ENCODE data around the gene PDXDC1. TPM values are rescaled to one million over a fixed set of nuclear protein-coding genes. Genes with fewer than 3 reads are reported as not detected.
"Not testable (repeated sequence)": the region's sequence is repeated elsewhere in the genome, so short reads cannot be mapped to it uniquely, and the experiment has no call there.

The PDXDC1 gene
- total and polyA plus RNA-seq, 9 of the 15 experiments (the other 6 are each of a cell fraction or from before 2014, with no cell fraction given): 5.1 to 95.4 (median 45.8) TPM

- peaks cover 19% of the 10 kb centered on the region for H3K79me2 ChIP-seq (ENCODE audit: control insufficient read depth, insufficient read depth, low read length)
- ATAC-seq; intact Hi-C loops (cut with micrococcal nuclease); FAIRE-seq; POLR2A ChIA-PET; H3K9me3 ChIP-seq (replicated peaks; ENCODE audit: control insufficient read depth, insufficient read depth, low read depth, low read length); DNase-seq (ENCODE audit: extremely low read depth in 1 of 4, low spot score in 3 of 4); H3K27me3 ChIP-seq (ENCODE audit: control insufficient read depth in 2 of 2, insufficient read depth in 2 of 2, low read length in 2 of 2); H3K9me1 ChIP-seq (ENCODE audit: control insufficient read depth, insufficient read depth, low read length); H2AFZ ChIP-seq (ENCODE audit: low read depth, low read length); H3K27ac ChIP-seq (ENCODE audit: extremely low read depth, low read depth, low read length); H3K4me3 ChIP-seq; CTCF ChIA-PET (ENCODE audit: low intra/inter-chr PET ratio); H3K4me1 ChIP-seq (replicated peaks in 1 of 2; ENCODE audit: control insufficient read depth in 2 of 2, insufficient read depth in 2 of 2, low read length in 2 of 2); H3K4me2 ChIP-seq (ENCODE audit: insufficient read depth, low read length); H3K9ac ChIP-seq (ENCODE audit: insufficient read depth in 1 of 2, low read depth in 2 of 2, low read length in 2 of 2); H4K20me1 ChIP-seq (replicated peaks; ENCODE audit: control insufficient read depth, insufficient read depth, low read length); in situ Hi-C loops (cut with MboI); BruUV-seq (replicated peaks): not testable (repeated sequence)
- 58% methylated on average over 1 of the region's 1 CpG for WGBS (ENCODE audit: insufficient coverage, low coverage, missing lambda C conversion rate)
- peaks cover 17% of the 10 kb centered on the region; the same call in 1 of the 3 replicates for H3K36me3 ChIP-seq (ENCODE audit: control insufficient read depth, insufficient read depth, low read length)
These were observed 188.2 kb downstream of the PDXDC1 start for GRCh38 chr16:15163055-15163454.

DNA sequence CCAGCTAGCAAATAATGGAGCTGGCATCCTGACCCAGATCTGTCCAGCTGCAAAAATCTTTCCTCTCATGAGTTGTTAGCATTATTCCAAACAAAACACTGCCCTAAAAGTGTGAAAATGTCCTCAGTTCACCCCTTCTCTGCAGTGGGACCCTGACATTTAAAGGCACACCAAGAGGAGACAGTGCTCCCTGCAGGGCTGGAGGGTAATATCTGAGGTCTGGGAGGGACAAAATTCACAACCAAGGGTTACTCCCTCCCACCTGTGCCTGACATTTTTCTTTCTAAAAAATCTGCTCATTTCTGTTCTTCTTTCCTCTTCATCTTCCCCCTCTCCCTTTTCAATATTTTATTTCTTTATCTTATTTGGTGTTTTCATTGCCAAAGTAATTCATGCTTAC is 191.4 kb downstream of the PDXDC1 start:
- H3K4me3 ChIP-seq; H3K4me2 ChIP-seq (ENCODE audit: insufficient read depth, low read length); H3K9ac ChIP-seq (ENCODE audit: insufficient read depth in 1 of 2, low read depth in 2 of 2, low read length in 2 of 2); BruUV-seq (replicated peaks); DNase-seq (ENCODE audit: extremely low read depth in 1 of 4, low spot score in 3 of 4); CTCF ChIA-PET (ENCODE audit: low intra/inter-chr PET ratio); FAIRE-seq; H3K4me1 ChIP-seq (replicated peaks in 1 of 2; ENCODE audit: control insufficient read depth in 2 of 2, insufficient read depth in 2 of 2, low read length in 2 of 2); in situ Hi-C loops (cut with MboI); H4K20me1 ChIP-seq (replicated peaks; ENCODE audit: control insufficient read depth, insufficient read depth, low read length); POLR2A ChIA-PET; H3K27ac ChIP-seq (ENCODE audit: extremely low read depth, low read depth, low read length); H3K9me3 ChIP-seq (replicated peaks; ENCODE audit: control insufficient read depth, insufficient read depth, low read depth, low read length); H3K27me3 ChIP-seq (ENCODE audit: control insufficient read depth in 2 of 2, insufficient read depth in 2 of 2, low read length in 2 of 2); H2AFZ ChIP-seq (ENCODE audit: low read depth, low read length); intact Hi-C loops (cut with micrococcal nuclease); H3K9me1 ChIP-seq (ENCODE audit: control insufficient read depth, insufficient read depth, low read length): not testable (repeated sequence)
- peaks cover 16% of the 10 kb centered on the region; the same call in 1 of the 3 replicates for H3K36me3 ChIP-seq (ENCODE audit: control insufficient read depth, insufficient read depth, low read length)
- peaks cover 16% of the 10 kb centered on the region for H3K79me2 ChIP-seq (ENCODE audit: control insufficient read depth, insufficient read depth, low read length)
- ATAC-seq: peak; percentile 66; the same call in 2 of the 3 replicates

GRCh38 chr16:15168303-15168702 is 193.5 kb downstream of the PDXDC1 start:
- H3K9ac ChIP-seq (ENCODE audit: insufficient read depth in 1 of 2, low read depth in 2 of 2, low read length in 2 of 2); H2AFZ ChIP-seq (ENCODE audit: low read depth, low read length); CTCF ChIA-PET (ENCODE audit: low intra/inter-chr PET ratio); H3K79me2 ChIP-seq (ENCODE audit: control insufficient read depth, insufficient read depth, low read length); H3K9me3 ChIP-seq (replicated peaks; ENCODE audit: control insufficient read depth, insufficient read depth, low read depth, low read length); H3K9me1 ChIP-seq (ENCODE audit: control insufficient read depth, insufficient read depth, low read length); H4K20me1 ChIP-seq (replicated peaks; ENCODE audit: control insufficient read depth, insufficient read depth, low read length); H3K4me2 ChIP-seq (ENCODE audit: insufficient read depth, low read length); DNase-seq (ENCODE audit: extremely low read depth in 1 of 4, low spot score in 3 of 4); BruUV-seq (replicated peaks); intact Hi-C loops (cut with micrococcal nuclease); H3K27ac ChIP-seq (ENCODE audit: extremely low read depth, low read depth, low read length); ATAC-seq; H3K4me1 ChIP-seq (replicated peaks in 1 of 2; ENCODE audit: control insufficient read depth in 2 of 2, insufficient read depth in 2 of 2, low read length in 2 of 2); H3K36me3 ChIP-seq (ENCODE audit: control insufficient read depth, insufficient read depth, low read length); FAIRE-seq; in situ Hi-C loops (cut with MboI); H3K27me3 ChIP-seq (ENCODE audit: control insufficient read depth in 2 of 2, insufficient read depth in 2 of 2, low read length in 2 of 2); POLR2A ChIA-PET; H3K4me3 ChIP-seq: not testable (repeated sequence)
- 56% methylated on average over 3 of the region's 3 CpGs for WGBS (ENCODE audit: insufficient coverage, low coverage, missing lambda C conversion rate)

Measured in K562 (cell line).